Measurements from ENCODE around the gene ACTBL2. TPM values are rescaled to one million over a fixed set of nuclear protein-coding genes. Genes with fewer than 3 reads are reported as not detected.
A peak's percentile ranks its signal among the peaks of the same experiment; 100 is the strongest.

ACTBL2 gene
- total and polyA plus RNA-seq, 9 donors = 0.04 TPM; not detected in 8

- no peaks in the 10 kb centered on the region for H3K27me3 ChIP-seq (ENCODE audit: control insufficient read depth, insufficient read depth, low read length)
- H3K4me3 ChIP-seq (ENCODE audit: low read length) = no peak overlapping the region
- DNase-seq = peak; percentile 82
- H3K9me3 ChIP-seq (replicated peaks; ENCODE audit: control insufficient read depth, low read depth, low read length) = no peaks in the 10 kb centered on the region
- H3K27ac ChIP-seq (ENCODE audit: low read length) = peak overlapping the region; percentile 53
- peaks cover 8% of the 10 kb centered on the region for H3K4me1 ChIP-seq (ENCODE audit: control insufficient read depth, insufficient read depth, low read length)
- no peaks in the 10 kb centered on the region for H3K36me3 ChIP-seq (ENCODE audit: control insufficient read depth, insufficient read depth, low read length)
- 0% methylated on average over 2 of the region's 8 CpGs for WGBS (ENCODE audit: insufficient coverage)
Measured at GRCh38 chr5:57437976-57438805, 44.4 kb downstream of the ACTBL2 start.

GRCh38 chr5:57436586-57436985, 46.0 kb downstream of the ACTBL2 start:
- Histone ChIP-seq H3K4me3 (ENCODE audit: low read length) (no peak overlapping the region), H3K36me3 (ENCODE audit: control insufficient read depth, insufficient read depth, low read length) (no peaks in the 10 kb centered on the region), H3K27ac (ENCODE audit: low read length) (no peak overlapping the region), H3K4me1 (ENCODE audit: control insufficient read depth, insufficient read depth, low read length) (peaks cover 8% of the 10 kb centered on the region), H3K27me3 (ENCODE audit: control insufficient read depth, insufficient read depth, low read length) (no peaks in the 10 kb centered on the region), H3K9me3 (replicated peaks; ENCODE audit: control insufficient read depth, low read depth, low read length) (no peaks in the 10 kb centered on the region)
- DNase-seq = no peak
- no CpG with 5 or more reads among the region's 1 CpG for WGBS (ENCODE audit: insufficient coverage)

GRCh38 chr5:57435701-57436134, 46.9 kb downstream of the ACTBL2 start:
- Histone ChIP-seq H3K36me3 (ENCODE audit: control insufficient read depth, insufficient read depth, low read length) (no peaks in the 10 kb centered on the region), H3K4me1 (ENCODE audit: control insufficient read depth, insufficient read depth, low read length) (peaks cover 6% of the 10 kb centered on the region), H3K4me3 (ENCODE audit: low read length) (no peak overlapping the region), H3K27ac (ENCODE audit: low read length) (no peak overlapping the region), H3K9me3 (replicated peaks; ENCODE audit: control insufficient read depth, low read depth, low read length) (no peaks in the 10 kb centered on the region), H3K27me3 (ENCODE audit: control insufficient read depth, insufficient read depth, low read length) (no peaks in the 10 kb centered on the region)
- DNase-seq = no peak
- WGBS (ENCODE audit: insufficient coverage) = no CpG with 5 or more reads among the region's 2 CpGs

GRCh38 chr5:57434683-57435082, 47.9 kb downstream of the ACTBL2 start:
- H3K4me3 ChIP-seq (ENCODE audit: low read length) = no peak overlapping the region
- 74% methylated on average over 2 of the region's 3 CpGs for WGBS (ENCODE audit: insufficient coverage)
- no peaks in the 10 kb centered on the region for H3K9me3 ChIP-seq (replicated peaks; ENCODE audit: control insufficient read depth, low read depth, low read length)
- H3K27me3 ChIP-seq (ENCODE audit: control insufficient read depth, insufficient read depth, low read length) = no peaks in the 10 kb centered on the region
- peaks cover 9% of the 10 kb centered on the region for H3K4me1 ChIP-seq (ENCODE audit: control insufficient read depth, insufficient read depth, low read length)
- no peak for DNase-seq
- no peak overlapping the region for H3K27ac ChIP-seq (ENCODE audit: low read length)
- H3K36me3 ChIP-seq (ENCODE audit: control insufficient read depth, insufficient read depth, low read length) = no peaks in the 10 kb centered on the region

GRCh38 chr5:57434227-57434640, 48.4 kb downstream of the ACTBL2 start:
- no peak overlapping the region for H3K4me3 ChIP-seq (ENCODE audit: low read length)
- WGBS (ENCODE audit: insufficient coverage) = 60% methylated on average over 1 of the region's 2 CpGs
- peaks cover 2% of the 10 kb centered on the region for H3K27me3 ChIP-seq (ENCODE audit: control insufficient read depth, insufficient read depth, low read length)
- H3K27ac ChIP-seq (ENCODE audit: low read length) = no peak overlapping the region
- no peaks in the 10 kb centered on the region for H3K36me3 ChIP-seq (ENCODE audit: control insufficient read depth, insufficient read depth, low read length)
- DNase-seq = no peak
- H3K9me3 ChIP-seq (replicated peaks; ENCODE audit: control insufficient read depth, low read depth, low read length) = no peaks in the 10 kb centered on the region
- peaks cover 11% of the 10 kb centered on the region for H3K4me1 ChIP-seq (ENCODE audit: control insufficient read depth, insufficient read depth, low read length)

GRCh38 chr5:57432876-57433275, 49.7 kb downstream of the ACTBL2 start:
- no peaks in the 10 kb centered on the region for H3K36me3 ChIP-seq (ENCODE audit: control insufficient read depth, insufficient read depth, low read length)
- H3K27me3 ChIP-seq (ENCODE audit: control insufficient read depth, insufficient read depth, low read length) = peaks cover 2% of the 10 kb centered on the region
- no CpG with 5 or more reads among the region's 2 CpGs for WGBS (ENCODE audit: insufficient coverage)

GRCh38 chr5:57431759-57432158, 50.9 kb downstream of the ACTBL2 start:
- peak; percentile 87 for DNase-seq
- peak overlapping the region; percentile 8 for H3K27ac ChIP-seq (ENCODE audit: low read length)
- H3K27me3 ChIP-seq (ENCODE audit: control insufficient read depth, insufficient read depth, low read length) = peaks cover 2% of the 10 kb centered on the region
- peaks cover 9% of the 10 kb centered on the region for H3K4me1 ChIP-seq (ENCODE audit: control insufficient read depth, insufficient read depth, low read length)
- WGBS (ENCODE audit: insufficient coverage) = 0% methylated on average over 1 of the region's 6 CpGs
- no peak overlapping the region for H3K4me3 ChIP-seq (ENCODE audit: low read length)
- H3K36me3 ChIP-seq (ENCODE audit: control insufficient read depth, insufficient read depth, low read length) = no peaks in the 10 kb centered on the region
- H3K9me3 ChIP-seq (replicated peaks; ENCODE audit: control insufficient read depth, low read depth, low read length) = no peaks in the 10 kb centered on the region

More at GRCh38 chr5:57432876-57433275, 49.7 kb downstream of the ACTBL2 start:
- Histone ChIP-seq H3K9me3 (replicated peaks; ENCODE audit: control insufficient read depth, low read depth, low read length) (no peaks in the 10 kb centered on the region), H3K27ac (ENCODE audit: low read length) (no peak overlapping the region), H3K4me3 (ENCODE audit: low read length) (no peak overlapping the region), H3K4me1 (ENCODE audit: control insufficient read depth, insufficient read depth, low read length) (peaks cover 11% of the 10 kb centered on the region)
- no peak for DNase-seq

Data from muscle of leg (tissue), 11 donors.